Measurements from ENCODE around the gene CUX1. TPM values are rescaled to one million over a fixed set of nuclear protein-coding genes. Genes with fewer than 3 reads are reported as not detected.

CUX1 gene
- total and polyA plus RNA-seq, 10 of the 15 experiments (the other 5 are each of a cell fraction or from before 2014, with no cell fraction given), result 6.1 to 48.6 (median 25.9) TPM

- in situ Hi-C loops (cut with MboI), result no loop called here
- Histone ChIP-seq H3K4me3 (no peak overlapping the region), H3K27ac (ENCODE audit: control insufficient read depth, insufficient read depth) (peak overlapping the region; percentile 3), H3K4me1 (ENCODE audit: control insufficient read depth, insufficient read depth, low read length) (peaks cover 43% of the 10 kb centered on the region), H2AFZ (ENCODE audit: control insufficient read depth, low read depth, low read length) (no peak overlapping the region), H3K9ac (ENCODE audit: control insufficient read depth, insufficient read depth, low read length) (no peak overlapping the region), H3K36me3 (ENCODE audit: control insufficient read depth in 2 of 2, insufficient read depth in 2 of 2, low read length in 1 of 2) (no peaks in the 10 kb centered on the region), H4K20me1 (ENCODE audit: control insufficient read depth, insufficient read depth) (no peaks in the 10 kb centered on the region), H3K79me2 (ENCODE audit: control insufficient read depth, insufficient read depth, low read length) (peaks cover 6% of the 10 kb centered on the region), H3K4me2 (ENCODE audit: control insufficient read depth, insufficient read depth) (peak overlapping the region; percentile 21; the same call in 1 of the 2 replicates), H3K9me3 (replicated peaks; ENCODE audit: control insufficient read depth, insufficient read depth, low read length) (no peaks in the 10 kb centered on the region), H3K27me3 (replicated peaks in 1 of 2; ENCODE audit: control insufficient read depth in 2 of 2, insufficient read depth in 2 of 2, low read length in 1 of 2) (no peaks in the 10 kb centered on the region)
- FAIRE-seq (peak; percentile 59), DNase-seq (ENCODE audit: low read depth, low spot score) (no peak), ATAC-seq (peak; percentile 63)
- no TSS peak for BruUV-seq (replicated peaks)
- WGBS (ENCODE audit: insufficient coverage, insufficient replicate concordance, low lambda C conversion rate, missing lambda C conversion rate), result 67% methylated on average over 11 of the region's 12 CpGs
- ChIA-PET RAD21 (ENCODE audit: unreplicated experiment) (interaction anchor here (0.8 to 1.2 kb wide), 5 partner anchors 17 to 101 kb away, joined by 3 to 6 read pairs (median 3); no protein-coding TSS in a partner anchor), CTCF (interaction anchor here (0.9 to 1.3 kb wide), 3 partner anchors 19 to 167 kb away, joined by 3 to 5 read pairs (median 4); no protein-coding TSS in a partner anchor), POLR2A (interaction anchor here (0.9 to 1.4 kb wide), 3 partner anchors 18 to 97 kb away, joined by 3 to 5 read pairs (median 3); no protein-coding TSS in a partner anchor), SMC1A (ENCODE audit: uncharacterized antibody, unreplicated experiment) (interaction anchor here (0.7 to 3.1 kb wide), 8 partner anchors 12 to 71 kb away, joined by 3 to 16 read pairs (median 4); no protein-coding TSS in a partner anchor)
- intact Hi-C loops (cut with micrococcal nuclease; ENCODE audit: unreplicated experiment), result loop anchor here (2.0 to 10.0 kb wide), 2 partner anchors 27 to 213 kb away; no protein-coding TSS in a partner anchor
- TF ChIP-seq ATF3 (IDR thresholded peaks at IDR 0.05; ENCODE audit: borderline replicate concordance, extremely low read depth, low read depth, low read length) (no peak), DPF2 (IDR thresholded peaks at IDR 0.05) (0 out of 2 replicates have a peak, but pooled peaks have one; percentile 29), PBX3 (IDR thresholded peaks at IDR 0.05; ENCODE audit: insufficient replicate concordance, low read depth, low read length) (no peak), PKNOX1 (IDR thresholded peaks at IDR 0.05) (no peak), E2F4 (IDR thresholded peaks at IDR 0.05; ENCODE audit: low read depth, low read length) (no peak), ZBTB33 (IDR thresholded peaks at IDR 0.05) (no peak), FOXK2 (IDR thresholded peaks at IDR 0.05) (no peak), NFXL1 (IDR thresholded peaks at IDR 0.05; ENCODE audit: borderline replicate concordance) (no peak), HDGF (IDR thresholded peaks at IDR 0.05) (no peak), ZBTB40 (IDR thresholded peaks at IDR 0.05; ENCODE audit: borderline replicate concordance) (no peak), CHD1 (IDR thresholded peaks at IDR 0.05; ENCODE audit: low read depth, low read length) (no peak), IKZF2 (IDR thresholded peaks at IDR 0.05) (peak in 1 of 2 experiments; percentile 8; a peak in 1 of 4 replicates)
These were observed 140.5 kb downstream of the CUX1 start for GRCh38 chr7:101957744-101958525.
